Kidney (tissue), 14 donors: Measurements from ENCODE around the gene ID2. TPM values are rescaled to one million over a fixed set of nuclear protein-coding genes. Genes with fewer than 3 reads are reported as not detected.
A peak's percentile ranks its signal among the peaks of the same experiment; 100 is the strongest.

Source experiments
- DNase-seq, 5 donors: peaks; one replicate each; pipeline ENCODE4 v3.0.0-alpha.2; 2013 to 2020
- FAIRE-seq: peaks from 2 replicates; lab custom pipeline; 2012; peaks lifted over from hg19 to GRCh38; lab: Jason Lieb, UNC
- H3K27ac ChIP-seq, 2 donors: one replicate each; pipeline ENCODE4 v1.7.0; 2013; ENCODE audit warnings: low read depth in 2 of 2, low read length in 2 of 2, inconsistent platforms in 1 of 2
- H3K27me3 ChIP-seq: one replicate; pipeline ENCODE4 v1.7.1; 2013; ENCODE audit warnings: low read length, inconsistent platforms; ENCODE audit not compliant: control insufficient read depth, insufficient read depth
- H3K36me3 ChIP-seq, 3 donors: one replicate each; pipeline versions ENCODE4 v1.7.0 to v1.7.1; 2013; ENCODE audit warnings: low read length in 3 of 3, control low read depth in 1 of 3, inconsistent platforms in 1 of 3; ENCODE audit not compliant: insufficient read depth in 3 of 3, control insufficient read depth in 2 of 3
- H3K4me1 ChIP-seq, 3 donors: one replicate each; pipeline versions ENCODE4 v1.7.0 to v1.7.1; 2013; ENCODE audit warnings: low read length in 3 of 3, inconsistent platforms in 1 of 3, low read depth in 1 of 3; ENCODE audit not compliant: control insufficient read depth in 2 of 3, insufficient read depth in 2 of 3
- H3K4me3 ChIP-seq, 3 donors: one replicate each; pipeline versions ENCODE4 v1.7.0 to v1.8.1; 2013; ENCODE audit warnings: low read length in 3 of 3, control low read depth in 1 of 3, inconsistent platforms in 1 of 3
- H3K9ac ChIP-seq, 3 donors: one replicate each; pipeline versions ENCODE4 v1.7.0 to v1.7.1; 2013; ENCODE audit warnings: low read length in 3 of 3, control low read depth in 1 of 3, inconsistent platforms in 1 of 3
- H3K9me3 ChIP-seq, 3 donors: one replicate each; pipeline versions ENCODE4 v1.7.0 to v1.7.1; 2013; ENCODE audit warnings: low read length in 3 of 3, control low read depth in 1 of 3, inconsistent platforms in 1 of 3; ENCODE audit not compliant: control insufficient read depth in 2 of 3, insufficient read depth in 1 of 3
- CTCF ChIP-seq: IDR thresholded peaks from 3 replicates; pipeline ENCODE4 v1.5.1; 2012; ENCODE audit warnings: mild to moderate bottlenecking, moderate library complexity, borderline replicate concordance; ENCODE audit not compliant: insufficient read depth; ENCODE audit errors: extremely low read depth
- intact Hi-C: fragments of 100-400 bp; cut with DNase I; formaldehyde crosslinking; loops from one replicate; pipeline ENCODE4 v1.11.1; 2022
- polyA plus RNA-seq: library from polyadenylated mRNA; stranded (reverse); fragments of 350-450 nt; fragmentation: Illumina TruSeq; extraction: RNeasy Lipid Tissue Mini Kit (QIAGEN cat#74804); gene quantifications from one replicate; pipeline ENCODE4 v1.2.3, GENCODE V29; 2014; ENCODE audit warnings: low read depth, low replicate concordance; ENCODE audit not compliant: insufficient read depth
- total RNA-seq: library from RNA; stranded (reverse); fragmentation: NEBNext Ultra II Directional; extraction: Animal tissue kit (Norgen Biotek cat#: 25700); gene quantifications from one replicate; pipeline ENCODE4 v1.2.1, GENCODE V29; 2021
- donor health status: control.
- donor health status: control.
- donor health status: control.
- donor health status: control.
- donor health status: control.
- donor health status: DM: yes; HTN: yes; CAD: no.
- donor health status: Normal renal cell carcinoma (clear cell type).

Gene ID2
- total and polyA plus RNA-seq, 2 donors from 2014 or later: 74.6 to 113 TPM

- Histone ChIP-seq H3K9ac (no peak overlapping the region), H3K27me3 (no peaks in the 10 kb centered on the region), H3K27ac (no peak overlapping the region), H3K36me3 (no peaks in the 10 kb centered on the region), H3K4me3 (no peak overlapping the region), H3K9me3 (no peaks in the 10 kb centered on the region), H3K4me1 (peaks cover 0 to 2% (median 0%) of the 10 kb centered on the region in 3 donors)
- DNase-seq (no peak), FAIRE-seq (no peak)
- no peak for TF ChIP-seq CTCF
- intact Hi-C loops: no loop called here
Measured at GRCh38 chr2:8644605-8645175, 37.2 kb upstream of the ID2 start.

DNA sequence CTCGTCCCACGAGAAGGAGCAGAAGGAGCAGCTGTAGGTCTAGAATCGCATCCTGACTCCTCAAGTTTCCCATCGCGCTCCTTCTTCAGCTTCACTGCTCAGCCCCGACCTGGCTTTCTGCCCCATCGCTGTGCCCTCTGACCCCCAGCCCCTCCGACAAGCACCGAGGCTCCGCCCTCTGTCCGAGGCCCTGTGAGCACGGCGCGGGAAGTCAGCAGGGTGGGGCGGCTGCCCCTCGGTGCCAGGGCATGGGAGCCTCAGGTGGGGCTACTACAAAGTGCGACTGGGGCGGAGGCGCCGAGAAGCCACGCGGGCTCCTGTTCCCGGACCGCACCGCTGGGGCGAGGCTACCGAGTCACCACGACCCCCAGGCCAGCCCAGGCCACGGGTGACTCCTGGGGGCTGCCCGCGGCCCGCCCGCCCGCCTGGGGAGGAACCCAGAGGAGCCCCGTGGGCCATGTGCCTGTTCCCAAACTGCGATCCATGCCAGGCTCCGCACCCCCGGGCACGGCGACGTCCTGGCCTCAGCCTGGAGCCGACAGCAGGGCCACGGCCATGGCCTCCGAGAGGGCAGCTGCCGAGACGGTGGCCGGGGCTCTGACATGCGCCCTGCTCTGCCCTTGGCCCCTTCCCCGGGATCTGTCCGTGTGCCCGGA is 36.6 kb upstream of the ID2 start:
- intact Hi-C loops: no loop called here
- DNase-seq (no peak), FAIRE-seq (no peak)
- Histone ChIP-seq H3K4me1 (peaks cover 0 to 2% (median 0%) of the 10 kb centered on the region in 3 donors), H3K9me3 (no peaks in the 10 kb centered on the region), H3K27me3 (no peaks in the 10 kb centered on the region), H3K4me3 (no peak overlapping the region), H3K27ac (no peak overlapping the region), H3K36me3 (no peaks in the 10 kb centered on the region), H3K9ac (no peak overlapping the region)
- no peak for TF ChIP-seq CTCF

DNA sequence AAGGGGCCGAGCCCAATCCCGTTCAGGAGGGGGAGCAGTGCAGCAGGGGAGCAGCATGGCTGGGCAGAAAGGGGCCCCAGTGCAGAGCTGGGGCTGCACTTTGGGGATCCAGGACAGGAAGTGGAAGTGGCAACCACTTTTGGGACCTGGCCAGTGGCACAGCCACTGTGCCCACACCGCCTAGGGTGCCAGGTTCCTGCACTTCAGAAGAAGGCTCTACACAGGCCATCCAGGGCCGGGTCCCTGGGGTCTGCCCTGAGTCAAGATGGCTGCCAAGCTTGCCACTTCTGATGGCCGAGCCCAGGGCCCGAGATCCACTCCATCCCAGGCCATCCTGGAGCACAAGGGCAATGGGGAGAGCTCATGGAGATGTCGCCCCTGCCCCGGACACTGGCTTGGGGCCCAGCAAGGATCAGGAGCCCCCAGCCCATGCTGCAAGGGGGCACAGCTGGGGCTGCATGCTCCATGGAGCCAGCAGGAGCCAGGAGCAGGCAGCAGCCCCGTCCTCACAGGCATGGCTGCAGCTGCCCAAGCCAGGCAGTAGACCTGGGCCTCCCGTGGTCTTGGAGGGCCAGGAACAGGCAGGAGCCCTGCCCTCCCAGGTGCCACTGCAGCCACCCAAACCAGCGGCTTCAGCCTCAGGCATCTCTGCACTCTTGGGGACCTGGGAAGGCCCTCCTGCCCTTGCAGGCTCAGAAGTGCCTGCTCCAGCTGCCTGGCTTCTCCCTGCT is 35.0 kb upstream of the ID2 start:
- no peak overlapping the region for H3K4me3 ChIP-seq
- H3K27ac ChIP-seq: no peak overlapping the region
- no peaks in the 10 kb centered on the region for H3K36me3 ChIP-seq
- TF ChIP-seq CTCF: no peak
- no peaks in the 10 kb centered on the region for H3K27me3 ChIP-seq
- peak in 1 of 5 donors; percentile 49 for DNase-seq
- no peak overlapping the region for H3K9ac ChIP-seq
- peaks cover 0 to 2% (median 0%) of the 10 kb centered on the region in 3 donors for H3K4me1 ChIP-seq
- FAIRE-seq: no peak
- intact Hi-C loops: no loop called here
- H3K9me3 ChIP-seq: no peaks in the 10 kb centered on the region
